Activated CD4-positive, alpha-beta T cell treated with anti-CD3 and anti-CD28 coated beads for 48 hours (primary cell): Measurements from ENCODE around the gene DGKK.
A peak's percentile ranks its signal among the peaks of the same experiment; 100 is the strongest.
"Not testable (repeated sequence)": the region's sequence is repeated elsewhere in the genome, so short reads cannot be mapped to it uniquely, and the experiment has no call there.

Source experiments
- DNase-seq: peaks from one replicate; pipeline ENCODE4 v3.0.0-alpha.2; 2020

The DGKK gene

GRCh38 chrX:50430917-50431575 lies 39.6 kb downstream of the DGKK start:
- DNase-seq, result peak; percentile 5

DNA sequence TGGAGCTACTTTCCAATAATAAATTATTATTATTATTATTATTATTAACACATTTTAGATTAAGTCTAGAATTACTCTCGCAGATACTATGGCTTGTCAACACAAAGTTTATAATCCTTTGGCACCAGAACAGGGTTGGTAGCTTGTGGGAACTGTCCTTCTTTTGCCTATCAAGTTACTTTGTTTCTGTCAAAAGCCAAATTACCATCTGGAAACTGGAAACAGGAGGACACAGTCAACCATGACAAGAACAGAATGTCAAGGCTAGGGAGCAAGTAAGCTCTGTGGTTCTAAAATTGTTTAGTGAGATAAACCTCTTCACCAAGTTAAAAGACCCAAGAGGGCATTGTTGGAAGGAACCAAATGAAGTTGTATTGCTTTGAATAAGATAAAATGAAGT lies 42.5 kb downstream of the DGKK start:
- no peak for DNase-seq

GRCh38 chrX:50407976-50408375 lies 62.6 kb downstream of the DGKK start:
- DNase-seq, result no peak

- DNase-seq, result no peak
These were observed 66.7 kb downstream of the DGKK start for GRCh38 chrX:50403903-50404302.

DNA sequence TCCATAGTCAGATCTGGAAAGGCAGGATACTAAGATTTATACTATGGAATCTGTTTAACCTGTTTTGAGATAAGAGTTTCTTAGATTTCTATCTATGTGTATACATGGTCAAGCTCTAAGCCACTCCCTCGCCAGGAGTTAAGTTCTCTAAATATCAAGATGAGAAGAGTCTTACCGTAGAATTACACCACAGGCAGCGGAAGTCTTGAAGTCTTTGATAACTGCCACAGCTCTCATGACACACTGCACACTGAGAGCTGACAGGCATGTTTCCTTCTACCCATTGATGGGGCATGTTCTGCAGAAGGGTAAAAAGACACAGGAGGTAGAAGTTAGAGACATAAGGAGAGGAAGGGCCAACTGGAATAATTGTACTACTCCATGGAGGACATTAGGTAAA lies 67.7 kb downstream of the DGKK start:
- no peak for DNase-seq

DNA sequence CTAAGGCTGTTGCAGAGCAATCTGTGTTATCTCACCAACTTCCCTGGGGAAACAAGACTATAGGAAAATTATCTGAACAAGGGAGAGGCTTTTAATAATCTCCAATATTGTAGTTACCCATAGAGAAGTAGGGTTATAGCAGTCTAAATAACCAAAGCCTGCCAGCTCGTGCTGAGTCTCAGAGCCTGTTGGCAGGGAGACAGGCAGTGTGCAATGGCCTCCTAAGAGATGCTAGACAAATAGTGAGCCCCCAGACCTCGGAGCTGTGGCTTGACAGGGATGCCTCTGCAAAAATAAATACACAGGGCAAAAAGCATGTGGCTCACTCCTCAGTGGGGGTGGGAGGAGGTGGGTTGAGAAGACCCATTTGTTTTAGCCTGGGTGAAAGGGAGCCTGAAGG lies 76.7 kb downstream of the DGKK start:
- no peak for DNase-seq

DNA sequence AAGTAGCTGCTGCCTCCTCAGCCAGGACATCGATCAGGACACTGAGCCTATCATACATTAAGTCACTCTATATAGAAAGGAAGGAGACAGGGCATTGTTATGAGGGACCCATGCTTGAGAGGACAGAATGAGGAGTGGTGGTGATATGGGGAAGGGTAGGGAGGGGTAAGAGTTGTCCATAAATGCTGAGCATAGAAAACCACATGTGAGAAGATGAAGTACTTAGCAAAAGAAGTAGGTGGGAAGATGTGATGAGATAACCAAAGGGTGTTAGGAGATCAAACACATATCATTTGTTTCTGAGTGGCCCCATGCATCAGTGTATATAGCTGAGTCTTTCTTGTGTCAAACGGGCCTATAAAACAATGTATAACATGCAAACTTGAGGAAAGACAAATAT lies 84.1 kb downstream of the DGKK start:
- no peak for DNase-seq

- no peak for DNase-seq
These were observed 88.8 kb downstream of the DGKK start for GRCh38 chrX:50381729-50382415.

GRCh38 chrX:50375481-50376267 lies 95.0 kb downstream of the DGKK start:
- DNase-seq, result no peak

- no peak for DNase-seq
These were observed 97.7 kb downstream of the DGKK start for GRCh38 chrX:50372966-50373365.

GRCh38 chrX:50343917-50344316 lies 126.7 kb downstream of the DGKK start:
- no peak for DNase-seq

- DNase-seq, result no peak
These were observed 137.3 kb downstream of the DGKK start for GRCh38 chrX:50333308-50333707.

DNA sequence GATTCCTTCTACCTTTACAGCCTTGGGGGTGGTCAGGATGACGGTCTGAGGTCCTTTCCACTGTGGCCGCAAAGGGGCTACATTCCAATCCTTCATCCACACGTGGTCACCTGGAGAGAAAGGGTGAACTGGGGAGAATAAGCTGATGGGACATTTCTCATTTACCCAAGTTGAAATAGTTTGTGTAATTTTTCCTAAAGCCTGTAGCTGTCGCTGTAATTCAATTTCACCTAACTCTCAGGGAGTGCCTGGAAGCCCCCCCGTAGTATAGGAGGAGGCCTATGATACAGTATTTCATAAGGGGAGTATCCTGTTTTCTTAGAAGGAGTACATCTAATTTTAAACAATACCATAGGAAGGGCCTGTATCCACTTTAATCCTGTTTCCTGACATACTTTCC lies 138.0 kb downstream of the DGKK start:
- DNase-seq, result not testable (repeated sequence)

DNA sequence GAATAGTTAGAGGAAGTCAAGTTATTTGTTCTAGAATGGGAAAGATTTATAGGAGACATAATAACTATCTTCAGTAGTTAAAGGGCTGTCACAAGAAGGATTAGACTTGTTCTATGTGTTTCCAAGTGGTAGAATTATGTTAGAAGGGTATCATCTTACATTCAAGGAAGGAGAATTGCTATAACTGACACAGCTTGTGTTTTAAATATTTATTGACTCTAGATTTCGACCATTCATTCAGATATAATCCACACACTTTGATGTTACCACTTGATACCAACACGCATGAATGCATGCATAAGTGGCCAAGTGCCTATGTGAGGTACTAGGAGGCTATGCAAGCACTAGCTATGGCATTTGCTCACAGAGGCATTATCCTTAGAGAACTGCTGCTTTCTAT lies 143.4 kb downstream of the DGKK start:
- no peak for DNase-seq
